Vagina (tissue), 2 donors: Measurements from ENCODE around the gene CORO2B. TPM values are rescaled to one million over a fixed set of nuclear protein-coding genes. Genes with fewer than 3 reads are reported as not detected.

Source experiments
- DNase-seq, 2 donors: peaks; one replicate each; pipeline ENCODE4 v3.0.0-alpha.2; 2017; ENCODE audit errors: extremely low spot score in 2 of 2
- H3K27ac ChIP-seq: fragments of 200-600 bp; sonication (generic); one replicate; pipeline ENCODE4 v1.5.1; 2019
- H3K27me3 ChIP-seq: fragments of 200-600 bp; sonication (generic); one replicate; pipeline ENCODE4 v1.5.1; 2019
- H3K36me3 ChIP-seq, 2 donors: fragments of 200-600 bp; sonication (generic); one replicate each; pipeline ENCODE4 v1.5.1; 2017 to 2019
- H3K4me1 ChIP-seq: fragments of 200-600 bp; sonication (generic); one replicate; pipeline ENCODE4 v1.5.1; 2019
- H3K4me3 ChIP-seq, 2 donors: fragments of 200-600 bp; sonication (generic); 1 replicate in 1 of 2; 2 replicates in 1 of 2; pipeline ENCODE4 v1.5.1; 2016 to 2019
- H3K9me3 ChIP-seq: fragments of 200-600 bp; sonication (generic); one replicate; pipeline ENCODE4 v1.5.1; 2019
- POLR2A ChIP-seq, 2 donors: fragments of 450-650 bp; IDR thresholded peaks; one replicate each; pipeline ENCODE4 v1.6.1; 2017; ENCODE audit warnings: antibody characterized with exemption in 2 of 2, mild to moderate bottlenecking in 2 of 2, moderate library complexity in 2 of 2
- POLR2AphosphoS5 ChIP-seq, 2 donors: sonication (generic); formaldehyde crosslinking; IDR thresholded peaks; one replicate each; pipeline ENCODE4 v1.9.0; 2017; ENCODE audit warnings: antibody characterized with exemption in 2 of 2, mild to moderate bottlenecking in 2 of 2, low read depth in 1 of 2; ENCODE audit not compliant: insufficient read depth in 1 of 2
- intact Hi-C: fragments of 100-400 bp; cut with DNase I; formaldehyde crosslinking; loops from one replicate; pipeline ENCODE4 v1.15.1; 2023
- total RNA-seq: library from RNA; depleted of rRNA; stranded (reverse); fragments of >200 nt; gene quantifications from one replicate; pipeline ENCODE4 v1.2.3, GENCODE V29; 2016
- TF ChIP-seq, protein P1 (sequence below), 3 experiments: fragments of 450-650 bp in 2 of 3; fragments of 200-600 bp in 1 of 3; sonication (generic) in 1 of 3; IDR thresholded peaks; one replicate each; pipeline ENCODE4 v1.5.1; 2017 to 2019; ENCODE audit warnings: antibody characterized with exemption in 3 of 3, mild to moderate bottlenecking in 2 of 3, moderate library complexity in 2 of 3

Gene CORO2B
- total RNA-seq, 1 donor from 2014 or later: 4.7 TPM

DNA sequence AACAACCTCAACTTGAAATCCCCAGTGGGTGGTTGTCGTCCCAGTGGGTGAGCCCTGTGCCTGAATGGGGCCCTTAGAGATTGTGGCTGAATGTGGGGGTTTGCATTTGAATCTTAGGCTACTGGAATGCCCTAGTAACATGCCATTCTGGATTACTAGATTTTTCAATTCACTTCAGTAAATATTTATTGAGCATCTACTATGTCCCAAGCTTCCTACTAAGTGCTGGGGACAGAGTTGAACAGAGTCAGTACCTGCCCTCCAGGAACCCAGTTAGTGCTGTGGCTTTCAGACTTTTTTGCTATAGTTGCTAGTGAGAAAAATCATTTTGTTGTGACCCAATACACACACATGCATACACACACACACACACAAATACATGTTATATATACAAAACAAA is 39.0 kb downstream of the CORO2B start:
- no peak overlapping the region for H3K27ac ChIP-seq
- no peak overlapping the region for H3K4me3 ChIP-seq

DNA sequence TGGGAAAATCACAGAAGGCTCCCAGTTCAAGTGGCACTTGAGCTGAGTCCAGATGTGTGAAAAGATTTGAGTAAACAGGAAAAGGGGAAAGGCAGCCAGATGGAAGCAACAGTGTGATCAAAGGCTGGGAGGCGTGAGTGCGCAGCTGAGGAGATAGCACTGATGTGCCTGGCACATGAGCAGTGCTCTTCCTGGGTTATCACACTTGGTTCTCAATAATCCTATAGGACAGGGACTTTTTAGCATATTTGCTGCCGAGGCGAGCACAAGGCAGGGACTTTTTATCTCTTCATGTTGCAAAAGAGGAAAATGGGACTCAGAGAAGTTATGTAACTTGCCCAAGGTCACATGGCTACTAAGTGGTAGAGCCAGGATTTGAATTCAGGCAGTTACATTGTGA is 39.6 kb downstream of the CORO2B start:
- no peak for DNase-seq
- intact Hi-C loops: no loop called here
- H3K4me1 ChIP-seq: peaks cover 31% of the 10 kb centered on the region
- H3K27ac ChIP-seq: no peak overlapping the region
- no peaks in the 10 kb centered on the region for H3K36me3 ChIP-seq
- TF ChIP-seq POLR2AphosphoS5 (IDR thresholded peaks at IDR 0.05; ENCODE audit: insufficient read depth in 1 of 2, low read depth in 1 of 2) (no peak), POLR2A (IDR thresholded peaks at IDR 0.05) (no peak)
- TF ChIP-seq, protein P1, sequence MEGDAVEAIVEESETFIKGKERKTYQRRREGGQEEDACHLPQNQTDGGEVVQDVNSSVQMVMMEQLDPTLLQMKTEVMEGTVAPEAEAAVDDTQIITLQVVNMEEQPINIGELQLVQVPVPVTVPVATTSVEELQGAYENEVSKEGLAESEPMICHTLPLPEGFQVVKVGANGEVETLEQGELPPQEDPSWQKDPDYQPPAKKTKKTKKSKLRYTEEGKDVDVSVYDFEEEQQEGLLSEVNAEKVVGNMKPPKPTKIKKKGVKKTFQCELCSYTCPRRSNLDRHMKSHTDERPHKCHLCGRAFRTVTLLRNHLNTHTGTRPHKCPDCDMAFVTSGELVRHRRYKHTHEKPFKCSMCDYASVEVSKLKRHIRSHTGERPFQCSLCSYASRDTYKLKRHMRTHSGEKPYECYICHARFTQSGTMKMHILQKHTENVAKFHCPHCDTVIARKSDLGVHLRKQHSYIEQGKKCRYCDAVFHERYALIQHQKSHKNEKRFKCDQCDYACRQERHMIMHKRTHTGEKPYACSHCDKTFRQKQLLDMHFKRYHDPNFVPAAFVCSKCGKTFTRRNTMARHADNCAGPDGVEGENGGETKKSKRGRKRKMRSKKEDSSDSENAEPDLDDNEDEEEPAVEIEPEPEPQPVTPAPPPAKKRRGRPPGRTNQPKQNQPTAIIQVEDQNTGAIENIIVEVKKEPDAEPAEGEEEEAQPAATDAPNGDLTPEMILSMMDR (IDR thresholded peaks at IDR 0.05): no peak
- no peak overlapping the region for H3K4me3 ChIP-seq
- H3K9me3 ChIP-seq: no peaks in the 10 kb centered on the region
- no peaks in the 10 kb centered on the region for H3K27me3 ChIP-seq

More for the DNA sequence above, 39.0 kb downstream of the CORO2B start:
- intact Hi-C loops: no loop called here
- H3K27me3 ChIP-seq: no peaks in the 10 kb centered on the region
- H3K9me3 ChIP-seq: no peaks in the 10 kb centered on the region
- TF ChIP-seq, protein P1 (IDR thresholded peaks at IDR 0.05): no peak
- TF ChIP-seq POLR2A (IDR thresholded peaks at IDR 0.05) (no peak), POLR2AphosphoS5 (IDR thresholded peaks at IDR 0.05; ENCODE audit: insufficient read depth in 1 of 2, low read depth in 1 of 2) (no peak)
- peaks cover 31% of the 10 kb centered on the region for H3K4me1 ChIP-seq
- no peaks in the 10 kb centered on the region for H3K36me3 ChIP-seq
- no peak for DNase-seq

DNA sequence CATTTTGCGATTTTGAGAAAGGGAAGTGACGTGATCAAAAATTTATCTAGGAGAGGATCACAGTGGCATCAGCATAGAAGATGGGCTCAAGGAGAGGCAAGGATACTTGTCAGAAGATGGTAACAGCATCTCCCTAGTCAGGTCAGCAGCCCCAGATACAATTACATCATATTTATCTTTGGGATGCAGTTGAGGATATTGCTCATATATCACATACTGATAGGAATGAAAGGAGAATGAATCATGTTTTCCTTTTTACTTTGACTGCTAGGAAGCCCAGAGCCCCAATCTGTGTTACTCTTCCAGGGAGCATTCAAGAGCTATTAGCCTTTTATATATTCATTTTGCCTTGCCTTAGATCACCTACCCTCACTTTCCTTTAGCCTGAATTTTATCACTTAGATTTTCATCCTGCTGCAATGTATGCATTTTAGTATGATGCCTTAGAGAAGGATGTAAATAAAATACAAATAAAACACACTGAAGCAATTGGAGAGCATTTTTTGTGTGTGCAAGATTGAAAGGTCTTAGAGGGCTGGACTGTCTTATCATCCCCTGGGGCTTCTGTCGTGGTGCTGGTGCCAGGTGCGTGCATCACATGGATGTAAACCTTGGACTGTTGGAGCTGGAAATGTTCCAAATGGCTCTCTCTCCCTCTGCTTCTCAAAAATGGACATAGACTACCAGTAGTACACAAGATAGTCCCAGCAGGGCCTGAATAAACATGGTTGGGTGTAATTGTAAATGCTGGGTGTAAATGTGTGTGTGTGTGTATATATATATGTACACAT is 40.3 kb downstream of the CORO2B start:
- H3K27me3 ChIP-seq: no peaks in the 10 kb centered on the region
- H3K4me3 ChIP-seq: no peak overlapping the region
- no peaks in the 10 kb centered on the region for H3K9me3 ChIP-seq
- TF ChIP-seq POLR2AphosphoS5 (IDR thresholded peaks at IDR 0.05; ENCODE audit: insufficient read depth in 1 of 2, low read depth in 1 of 2) (no peak), POLR2A (IDR thresholded peaks at IDR 0.05) (no peak)
- TF ChIP-seq, protein P1 (IDR thresholded peaks at IDR 0.05): no peak
- no peak overlapping the region for H3K27ac ChIP-seq
- H3K4me1 ChIP-seq: peaks cover 31% of the 10 kb centered on the region
- DNase-seq: no peak
- intact Hi-C loops: no loop called here
- H3K36me3 ChIP-seq: no peaks in the 10 kb centered on the region

DNA sequence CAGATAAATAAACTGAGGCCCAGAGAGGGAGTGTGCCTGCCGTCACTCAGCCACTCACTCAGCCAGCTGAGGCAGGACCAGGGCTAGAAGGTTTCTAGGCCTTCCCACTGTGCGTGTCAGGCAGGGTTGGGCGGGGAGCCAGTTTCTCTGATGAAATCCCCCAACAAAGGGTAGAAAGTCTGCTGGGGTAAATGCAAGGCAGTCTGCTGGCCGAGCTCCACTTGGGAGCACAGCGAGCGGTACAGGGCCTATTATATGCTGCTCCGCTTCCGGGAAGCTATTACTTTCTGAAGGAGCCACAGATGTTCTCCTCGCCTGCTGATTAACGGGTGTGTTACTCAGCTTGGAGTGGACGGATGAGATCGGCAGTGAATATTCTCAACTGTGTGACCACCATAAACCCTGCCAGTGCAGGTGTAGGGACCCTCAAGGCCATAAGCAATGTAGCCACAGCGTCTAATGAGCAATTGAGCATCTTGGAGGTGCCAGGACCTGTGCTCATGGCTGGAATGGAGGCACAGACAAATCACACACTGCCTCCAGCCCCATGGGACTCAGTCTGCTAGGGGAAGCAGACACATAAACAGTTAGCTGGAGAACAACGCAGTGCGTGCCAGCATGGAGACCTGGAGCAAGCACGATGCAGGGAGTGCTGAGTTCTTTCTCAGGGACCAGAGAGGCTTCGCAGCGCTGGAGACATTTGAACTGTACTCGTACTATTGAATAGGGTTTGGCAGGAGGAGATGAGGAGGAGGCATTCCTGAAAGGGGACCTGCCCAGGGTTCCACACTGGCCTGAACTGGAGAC is 42.1 kb downstream of the CORO2B start:
- no peak overlapping the region for H3K4me3 ChIP-seq
- intact Hi-C loops: no loop called here
- H3K27ac ChIP-seq: peak overlapping the region; percentile 41
- no peaks in the 10 kb centered on the region for H3K27me3 ChIP-seq
- no peaks in the 10 kb centered on the region for H3K36me3 ChIP-seq
- H3K4me1 ChIP-seq: peaks cover 21% of the 10 kb centered on the region
- TF ChIP-seq POLR2A (IDR thresholded peaks at IDR 0.05) (no peak), POLR2AphosphoS5 (IDR thresholded peaks at IDR 0.05; ENCODE audit: insufficient read depth in 1 of 2, low read depth in 1 of 2) (peak; percentile 9 to 72)
- TF ChIP-seq, protein P1 (IDR thresholded peaks at IDR 0.05): peak in 1 of 3 experiments; percentile 7
- H3K9me3 ChIP-seq: no peaks in the 10 kb centered on the region
- DNase-seq: no peak
